Measurements from ENCODE around the gene MED1. TPM values are rescaled to one million over a fixed set of nuclear protein-coding genes. Genes with fewer than 3 reads are reported as not detected.

MED1 gene
- total RNA-seq, 4 donors from 2014 or later, result 18.8 to 35.9 (median 20.7) TPM

- no peak for TF ChIP-seq CTCF (IDR thresholded peaks at IDR 0.05; ENCODE audit: low read depth)
Observed at GRCh38 chr17:39391448-39391847, 59.6 kb downstream of the MED1 start.

GRCh38 chr17:39385040-39385439 is 66.0 kb downstream of the MED1 start:
- no peak for TF ChIP-seq CTCF (IDR thresholded peaks at IDR 0.05; ENCODE audit: low read depth)

- TF ChIP-seq CTCF (IDR thresholded peaks at IDR 0.05; ENCODE audit: low read depth), result no peak
Observed at GRCh38 chr17:39380144-39380543, 70.9 kb downstream of the MED1 start.

GRCh38 chr17:39376434-39376833 is 74.6 kb downstream of the MED1 start:
- no peak for TF ChIP-seq CTCF (IDR thresholded peaks at IDR 0.05; ENCODE audit: low read depth)

GRCh38 chr17:39365872-39366271 is 85.2 kb downstream of the MED1 start:
- no peak for TF ChIP-seq CTCF (IDR thresholded peaks at IDR 0.05; ENCODE audit: low read depth)

GRCh38 chr17:39365242-39365641 is 85.8 kb downstream of the MED1 start:
- TF ChIP-seq CTCF (IDR thresholded peaks at IDR 0.05; ENCODE audit: low read depth), result no peak

GRCh38 chr17:39364236-39365025 is 86.6 kb downstream of the MED1 start:
- TF ChIP-seq CTCF (IDR thresholded peaks at IDR 0.05; ENCODE audit: low read depth), result no peak

All from subcutaneous adipose tissue (tissue), 4 donors.